ENCODE results near the gene HHIPL1.

Gene HHIPL1

GRCh38 chr14:99704037-99704436, 59.1 kb downstream of the HHIPL1 start:
- DNase-seq (ENCODE audit: extremely low spot score, insufficient read length, low read depth): no peak
- FAIRE-seq: no peak

DNA sequence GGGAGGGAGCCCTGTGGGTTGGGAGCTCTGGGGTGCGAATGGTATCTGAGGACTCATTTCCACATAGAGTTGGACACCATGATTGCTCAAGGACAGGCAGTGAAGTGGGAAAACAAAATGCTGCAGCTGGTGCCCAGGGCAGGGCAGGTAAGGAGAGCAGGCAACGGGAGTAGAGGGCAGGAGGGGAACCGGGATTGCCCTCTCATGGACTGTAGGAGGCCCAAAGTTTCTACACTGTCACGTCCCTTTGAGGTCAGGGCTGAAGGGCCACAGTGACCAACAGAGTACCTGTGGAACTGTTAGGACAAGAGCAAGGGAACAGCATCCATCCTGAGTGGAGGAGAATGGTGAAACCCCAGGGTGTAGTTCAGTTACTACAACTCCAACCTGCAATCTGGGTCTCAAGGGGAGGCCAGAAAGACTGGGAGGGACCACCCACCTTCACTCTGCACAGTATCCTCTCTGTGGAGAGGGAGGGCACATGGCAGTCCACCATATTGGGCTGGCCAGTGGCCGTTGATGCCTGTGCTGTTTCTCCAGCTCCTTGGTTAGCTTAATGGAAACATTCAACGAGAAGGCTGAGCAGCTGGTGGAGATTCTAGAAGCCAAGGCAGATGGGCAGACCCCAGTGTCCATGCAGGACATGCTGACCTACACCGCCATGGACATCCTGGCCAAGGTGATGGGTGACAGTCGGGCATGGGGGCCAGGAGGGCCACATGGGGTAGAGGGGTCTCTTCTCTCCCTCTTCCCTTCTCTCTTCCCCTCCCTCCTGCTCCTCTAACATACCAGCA, 61.4 kb downstream of the HHIPL1 start:
- no peak for DNase-seq (ENCODE audit: extremely low spot score, insufficient read length, low read depth)
- no peak for FAIRE-seq

GRCh38 chr14:99707420-99707819, 62.5 kb downstream of the HHIPL1 start:
- FAIRE-seq (no peak), DNase-seq (ENCODE audit: extremely low spot score, insufficient read length, low read depth) (no peak)

DNA sequence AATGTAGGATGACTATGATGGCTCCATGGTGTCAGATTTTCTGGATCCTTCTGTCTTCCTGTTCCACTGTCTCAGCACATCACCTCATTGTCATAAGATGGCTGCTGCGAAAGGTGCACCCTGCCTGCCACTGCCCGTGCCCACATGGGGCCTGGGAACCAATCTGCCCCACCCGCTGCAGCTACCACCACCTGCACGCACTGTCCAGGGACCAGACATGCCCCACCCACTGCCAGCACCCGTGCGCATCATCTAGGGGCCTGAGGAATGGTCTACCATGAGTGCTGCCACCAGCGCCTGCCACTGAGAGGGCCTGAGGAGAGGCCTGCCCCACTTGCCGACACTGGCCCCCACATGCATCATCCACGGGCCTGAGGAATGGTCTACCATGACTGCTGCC, 63.0 kb downstream of the HHIPL1 start:
- FAIRE-seq: no peak
- DNase-seq (ENCODE audit: extremely low spot score, insufficient read length, low read depth): no peak

DNA sequence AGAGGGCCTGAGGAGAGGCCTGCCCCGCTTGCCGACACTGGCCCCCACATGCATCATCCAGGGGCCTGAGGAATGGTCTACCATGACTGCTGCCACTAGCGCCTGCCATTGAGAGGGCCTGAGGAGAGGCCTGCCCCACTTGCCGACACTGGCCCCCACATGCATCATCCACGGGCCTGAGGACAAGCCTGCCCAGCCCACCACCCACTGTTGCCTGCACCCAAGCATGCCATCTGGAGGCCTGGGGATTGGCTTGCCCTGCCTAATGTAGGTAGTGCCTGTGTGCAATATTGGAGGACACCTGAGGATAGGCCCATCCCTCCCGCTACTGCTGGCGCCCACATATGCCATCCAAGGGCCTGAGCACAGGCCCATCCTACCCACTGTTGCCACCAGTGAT, 63.5 kb downstream of the HHIPL1 start:
- no peak for FAIRE-seq

DNA sequence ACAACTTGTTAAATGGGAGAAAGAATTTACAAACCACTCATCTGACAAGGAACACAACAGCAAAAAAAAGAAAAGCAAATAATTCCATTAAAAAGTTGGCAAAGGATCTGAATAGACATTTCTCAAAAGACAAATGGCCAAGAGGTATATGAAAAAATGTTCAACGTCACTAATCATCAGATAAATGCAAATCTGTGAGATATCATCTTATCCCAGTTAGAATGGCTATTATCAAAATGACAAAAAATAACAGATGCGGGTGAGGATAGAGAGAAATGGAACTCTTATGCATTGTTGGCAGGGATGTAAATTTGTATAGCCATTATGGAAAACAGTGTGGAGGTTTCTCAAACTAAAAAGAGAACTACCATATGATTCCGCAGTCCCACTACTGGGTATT, 69.0 kb downstream of the HHIPL1 start:
- FAIRE-seq (no peak), DNase-seq (ENCODE audit: extremely low spot score, insufficient read length, low read depth) (no peak)

More for the DNA sequence above, 63.5 kb downstream of the HHIPL1 start:
- DNase-seq (ENCODE audit: extremely low spot score, insufficient read length, low read depth): no peak

DNA sequence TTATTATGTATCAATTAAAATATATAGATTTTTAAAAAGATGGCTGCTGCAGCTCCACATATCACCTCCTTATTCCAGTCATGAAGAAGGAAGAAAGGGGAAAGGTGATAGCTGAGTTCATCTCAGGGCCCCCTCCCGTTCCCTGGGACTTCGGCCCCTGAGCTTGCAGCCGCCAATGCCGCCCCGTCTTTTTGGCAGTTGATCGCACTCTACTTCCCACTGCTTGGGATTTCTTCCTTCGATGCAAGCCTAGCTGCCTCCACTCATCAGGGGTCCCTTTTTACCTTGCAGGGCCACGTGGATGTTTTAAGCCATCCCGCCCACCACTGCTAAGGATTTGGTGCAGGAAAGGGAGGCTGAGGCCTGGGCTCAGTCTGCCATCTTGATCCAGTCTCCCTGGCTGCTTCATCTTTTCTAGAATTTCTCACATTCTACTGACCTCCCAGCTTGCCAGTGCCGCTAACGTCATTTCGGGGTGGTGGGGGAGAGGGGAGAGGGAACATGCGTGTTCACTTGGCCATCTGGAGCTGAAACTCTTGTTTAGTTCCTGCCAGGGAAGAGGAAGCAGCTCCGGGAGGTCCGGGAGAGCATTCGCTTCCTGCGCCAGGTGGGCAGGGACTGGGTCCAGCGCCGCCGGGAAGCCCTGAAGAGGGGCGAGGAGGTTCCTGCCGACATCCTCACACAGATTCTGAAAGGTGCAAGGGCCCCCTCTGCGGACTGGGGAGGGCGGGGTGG, 70.5 kb downstream of the HHIPL1 start:
- DNase-seq (ENCODE audit: extremely low spot score, insufficient read length, low read depth) (no peak), FAIRE-seq (no peak)

DNA sequence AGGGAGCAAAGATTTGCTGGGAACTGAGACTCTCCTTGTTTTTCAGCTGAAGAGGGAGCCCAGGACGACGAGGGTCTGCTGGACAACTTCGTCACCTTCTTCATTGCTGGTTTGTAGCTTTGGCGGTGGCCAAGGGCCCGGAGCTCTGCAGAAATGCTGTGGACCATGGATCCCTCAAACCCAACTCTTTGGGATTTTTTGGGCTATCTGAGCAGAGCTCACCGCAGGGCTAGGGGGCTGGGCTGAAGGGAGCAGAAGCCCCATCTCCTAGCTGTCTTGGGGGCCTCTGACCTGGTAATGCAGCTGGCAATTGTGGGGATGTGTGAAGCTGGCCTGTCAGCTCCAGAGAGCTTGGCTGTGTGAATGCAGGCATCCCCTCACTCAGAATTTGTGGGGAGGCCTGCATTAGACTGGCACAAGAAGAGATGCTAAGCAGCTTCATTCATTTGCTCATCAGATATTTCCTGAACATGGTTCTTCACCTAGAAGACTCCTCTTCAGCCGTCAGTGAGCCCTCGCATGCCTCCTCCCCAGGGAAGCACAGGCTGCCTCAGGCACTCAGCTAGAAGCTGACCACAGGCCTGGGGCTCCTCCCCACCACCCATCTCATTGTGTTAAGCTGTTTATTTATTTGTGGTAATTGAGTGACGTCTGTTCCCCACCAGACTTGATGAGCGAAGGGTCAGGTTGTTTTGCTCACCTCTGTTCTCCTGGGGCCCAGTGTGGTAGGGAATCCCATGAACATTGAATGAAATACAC, 71.3 kb downstream of the HHIPL1 start:
- FAIRE-seq (no peak), DNase-seq (ENCODE audit: extremely low spot score, insufficient read length, low read depth) (no peak)

- FAIRE-seq (no peak), DNase-seq (ENCODE audit: extremely low spot score, insufficient read length, low read depth) (no peak)
These were observed 72.1 kb downstream of the HHIPL1 start for GRCh38 chr14:99716850-99717681.

- FAIRE-seq (no peak), DNase-seq (ENCODE audit: extremely low spot score, insufficient read length, low read depth) (no peak)
These were observed 72.7 kb downstream of the HHIPL1 start for GRCh38 chr14:99717682-99718013.

- DNase-seq (ENCODE audit: extremely low spot score, insufficient read length, low read depth) (peak; percentile 53), FAIRE-seq (peak; percentile 75)
These were observed 73.3 kb downstream of the HHIPL1 start for GRCh38 chr14:99718031-99718810.

DNA sequence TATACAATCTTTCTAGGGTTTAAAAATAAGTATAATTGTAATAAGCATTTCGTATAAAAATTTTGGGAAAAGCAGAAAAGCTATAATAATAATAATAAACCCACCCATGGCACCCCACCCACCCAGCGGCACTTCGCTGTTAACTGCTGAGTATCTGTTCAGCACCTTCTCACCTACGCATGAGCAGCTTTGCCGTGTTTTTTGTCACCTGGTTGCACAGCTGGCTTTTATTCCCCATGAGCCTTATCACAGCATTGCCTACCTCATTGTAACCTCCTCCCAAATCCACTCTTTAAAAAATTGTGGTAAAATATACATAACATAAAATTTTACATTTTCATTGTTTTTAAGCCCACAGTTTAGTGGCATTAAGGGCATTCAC, 73.9 kb downstream of the HHIPL1 start:
- DNase-seq (ENCODE audit: extremely low spot score, insufficient read length, low read depth) (peak; percentile 29), FAIRE-seq (no peak)

GRCh38 chr14:99720941-99721791, 76.2 kb downstream of the HHIPL1 start:
- no peak for FAIRE-seq
- no peak for DNase-seq (ENCODE audit: extremely low spot score, insufficient read length, low read depth)

DNA sequence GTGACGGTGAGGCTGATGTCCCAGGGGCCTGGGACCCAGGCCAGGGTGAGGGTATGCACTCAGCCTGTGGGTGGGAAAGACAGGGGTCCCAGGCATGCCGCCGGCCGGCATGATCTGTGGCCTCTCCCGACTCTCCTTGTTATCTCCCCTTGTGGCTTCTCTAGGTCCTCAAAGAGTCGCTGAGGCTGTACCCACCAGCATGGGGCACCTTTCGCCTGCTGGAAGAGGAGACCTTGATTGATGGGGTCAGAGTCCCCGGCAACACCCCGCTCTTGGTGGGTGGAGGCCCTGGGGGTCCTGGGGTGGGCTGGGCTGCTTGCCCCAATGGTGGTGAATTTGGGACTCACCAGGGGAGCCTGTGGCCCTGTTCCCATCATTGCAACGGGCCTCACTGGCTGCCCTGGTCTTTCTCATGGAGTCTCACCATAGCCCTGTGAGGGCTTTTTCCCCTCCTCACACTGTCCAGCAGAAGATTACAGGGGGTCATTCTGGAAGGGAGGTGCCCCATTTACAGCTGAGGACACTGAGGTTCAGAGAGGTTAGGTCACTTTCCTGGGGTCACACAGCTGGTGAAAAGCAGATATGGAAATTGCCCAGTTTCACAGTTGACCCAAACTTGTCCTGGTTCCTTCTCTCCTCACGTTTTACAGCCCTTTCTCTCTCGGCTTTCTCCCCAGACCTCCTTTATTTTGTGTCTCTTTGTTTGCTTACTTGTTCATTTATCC, 77.0 kb downstream of the HHIPL1 start:
- DNase-seq (ENCODE audit: extremely low spot score, insufficient read length, low read depth) (no peak), FAIRE-seq (no peak)

DNA sequence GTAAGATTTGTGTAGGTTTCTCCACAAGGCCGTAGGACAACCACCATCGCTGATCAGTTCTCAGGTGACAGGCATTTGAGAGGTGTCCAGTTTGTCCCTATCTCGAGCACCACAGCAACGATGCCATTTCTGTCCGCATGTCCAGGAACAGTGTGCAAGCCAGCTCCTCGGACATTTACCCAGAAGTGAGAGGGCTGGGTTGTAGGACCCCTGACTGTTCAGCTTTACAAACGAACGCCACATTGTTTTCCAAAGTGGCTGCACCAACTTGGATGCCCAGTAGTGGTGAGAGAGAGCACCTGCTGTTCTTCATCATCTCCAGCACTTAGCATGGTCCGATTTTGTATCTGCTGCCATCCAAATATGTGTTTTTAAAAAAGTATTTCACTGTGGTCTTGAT, 77.8 kb downstream of the HHIPL1 start:
- FAIRE-seq: no peak
- DNase-seq (ENCODE audit: extremely low spot score, insufficient read length, low read depth): no peak

GRCh38 chr14:99724196-99724891, 79.4 kb downstream of the HHIPL1 start:
- DNase-seq (ENCODE audit: extremely low spot score, insufficient read length, low read depth): no peak
- FAIRE-seq: no peak

Measured in GM18507 (cell line).